Measurements from ENCODE around the gene MEOX2. TPM values are rescaled to one million over a fixed set of nuclear protein-coding genes. Genes with fewer than 3 reads are reported as not detected.

The MEOX2 gene
- total RNA-seq, 2 donors from 2014 or later, result 0.42 to 0.69 TPM

DNA sequence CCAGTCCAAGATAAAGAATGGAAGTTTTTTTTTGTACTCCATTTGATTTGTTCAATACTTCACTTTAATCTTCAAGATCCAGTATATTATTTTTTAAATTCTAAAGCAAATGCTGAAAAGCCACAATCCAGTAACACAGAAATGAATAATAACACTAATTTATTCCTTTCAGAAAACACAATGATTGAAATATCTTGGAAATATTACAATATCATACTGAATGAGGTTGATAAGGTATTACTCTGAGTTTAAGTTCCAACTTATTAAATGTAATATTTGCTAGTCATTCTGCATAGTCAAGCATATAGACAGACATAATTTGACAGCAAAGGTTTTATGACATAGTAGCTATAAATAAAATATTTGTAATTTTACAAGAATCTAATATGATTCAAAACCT, 4.4 kb downstream of the MEOX2 start:
- H3K4me3 ChIP-seq, result no peak overlapping the region
- peaks cover 33% of the 10 kb centered on the region for H3K27me3 ChIP-seq
- DNase-seq, result no peak
- H3K36me3 ChIP-seq, result no peaks in the 10 kb centered on the region
- TF ChIP-seq, protein P1, sequence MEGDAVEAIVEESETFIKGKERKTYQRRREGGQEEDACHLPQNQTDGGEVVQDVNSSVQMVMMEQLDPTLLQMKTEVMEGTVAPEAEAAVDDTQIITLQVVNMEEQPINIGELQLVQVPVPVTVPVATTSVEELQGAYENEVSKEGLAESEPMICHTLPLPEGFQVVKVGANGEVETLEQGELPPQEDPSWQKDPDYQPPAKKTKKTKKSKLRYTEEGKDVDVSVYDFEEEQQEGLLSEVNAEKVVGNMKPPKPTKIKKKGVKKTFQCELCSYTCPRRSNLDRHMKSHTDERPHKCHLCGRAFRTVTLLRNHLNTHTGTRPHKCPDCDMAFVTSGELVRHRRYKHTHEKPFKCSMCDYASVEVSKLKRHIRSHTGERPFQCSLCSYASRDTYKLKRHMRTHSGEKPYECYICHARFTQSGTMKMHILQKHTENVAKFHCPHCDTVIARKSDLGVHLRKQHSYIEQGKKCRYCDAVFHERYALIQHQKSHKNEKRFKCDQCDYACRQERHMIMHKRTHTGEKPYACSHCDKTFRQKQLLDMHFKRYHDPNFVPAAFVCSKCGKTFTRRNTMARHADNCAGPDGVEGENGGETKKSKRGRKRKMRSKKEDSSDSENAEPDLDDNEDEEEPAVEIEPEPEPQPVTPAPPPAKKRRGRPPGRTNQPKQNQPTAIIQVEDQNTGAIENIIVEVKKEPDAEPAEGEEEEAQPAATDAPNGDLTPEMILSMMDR (IDR thresholded peaks at IDR 0.05), result no peak
- H3K27ac ChIP-seq, result no peak overlapping the region
- H3K9me3 ChIP-seq, result no peaks in the 10 kb centered on the region
- H3K4me1 ChIP-seq, result no peaks in the 10 kb centered on the region
- intact Hi-C loops (cut with DNase I), result no loop called here
- H3K9ac ChIP-seq (ENCODE audit: low read depth in 2 of 2, low read length in 2 of 2), result no peak overlapping the region

DNA sequence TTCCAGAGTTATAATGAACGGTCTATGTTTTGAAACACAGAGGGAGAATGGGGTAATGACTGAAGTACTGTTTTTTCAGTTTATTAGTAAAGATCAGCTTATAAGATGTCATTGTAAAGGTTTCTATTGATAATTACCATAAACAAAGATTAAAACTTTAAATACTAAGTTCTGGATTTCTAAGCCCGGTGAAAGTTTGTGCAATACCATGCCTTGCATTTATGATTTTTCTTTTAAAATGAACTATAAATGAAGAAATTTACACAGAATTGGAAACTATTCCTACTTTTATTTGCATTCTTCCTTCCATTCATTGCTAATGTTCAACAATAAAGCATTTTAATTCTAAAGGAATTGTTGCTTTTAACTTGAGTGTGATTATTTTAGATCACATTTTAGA, 4.9 kb downstream of the MEOX2 start:
- Histone ChIP-seq H3K9ac (ENCODE audit: low read depth in 2 of 2, low read length in 2 of 2) (no peak overlapping the region), H3K4me3 (no peak overlapping the region), H3K9me3 (no peaks in the 10 kb centered on the region), H3K27ac (no peak overlapping the region), H3K4me1 (no peaks in the 10 kb centered on the region), H3K27me3 (peaks cover 28% of the 10 kb centered on the region), H3K36me3 (no peaks in the 10 kb centered on the region)
- TF ChIP-seq, protein P1 (IDR thresholded peaks at IDR 0.05), result no peak
- no peak for DNase-seq
- intact Hi-C loops (cut with DNase I), result no loop called here

DNA sequence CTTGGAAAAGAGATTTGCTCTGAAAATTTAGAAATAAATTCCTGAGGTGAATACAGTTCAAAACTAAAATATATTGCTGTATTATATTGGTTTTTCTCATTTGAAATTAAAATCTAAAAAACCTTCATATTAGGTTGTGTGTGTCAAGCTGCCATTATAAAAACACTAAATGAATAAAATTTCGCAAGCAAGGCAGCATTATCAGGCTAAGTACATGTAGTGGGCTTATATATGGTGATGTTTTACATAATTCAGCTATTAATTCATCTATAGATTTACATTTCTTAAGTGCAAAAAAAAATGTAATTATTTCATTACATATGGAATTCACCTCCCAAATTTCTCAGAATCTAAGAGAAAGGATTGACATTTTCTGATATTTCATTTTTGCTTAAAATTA, 5.3 kb downstream of the MEOX2 start:
- H3K27ac ChIP-seq, result no peak overlapping the region
- no peak overlapping the region for H3K4me3 ChIP-seq
- peaks cover 24% of the 10 kb centered on the region for H3K27me3 ChIP-seq
- no peak overlapping the region for H3K9ac ChIP-seq (ENCODE audit: low read depth in 2 of 2, low read length in 2 of 2)
- no peaks in the 10 kb centered on the region for H3K9me3 ChIP-seq
- TF ChIP-seq, protein P1 (IDR thresholded peaks at IDR 0.05), result no peak
- no peak for DNase-seq
- no peaks in the 10 kb centered on the region for H3K36me3 ChIP-seq
- intact Hi-C loops (cut with DNase I), result no loop called here
- H3K4me1 ChIP-seq, result no peaks in the 10 kb centered on the region

DNA sequence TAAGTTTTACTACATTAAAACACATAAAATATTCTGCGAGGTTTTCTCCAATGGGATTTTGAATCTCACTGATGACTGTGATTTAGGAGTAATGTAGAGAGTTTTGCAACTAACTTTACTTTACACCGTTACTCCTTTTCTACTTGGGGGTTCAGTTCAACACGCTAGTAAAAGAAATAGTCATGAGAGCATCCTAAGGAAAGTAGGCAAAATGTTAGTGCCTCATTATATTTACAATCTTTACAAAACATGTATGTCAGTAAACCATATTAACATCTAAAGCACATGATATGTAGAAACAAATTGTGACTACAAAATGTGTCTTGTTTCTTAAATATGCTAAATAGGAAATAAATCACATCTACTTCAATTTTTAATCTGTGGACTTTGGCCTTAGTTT, 6.0 kb downstream of the MEOX2 start:
- intact Hi-C loops (cut with DNase I), result no loop called here
- no peak for DNase-seq
- no peaks in the 10 kb centered on the region for H3K36me3 ChIP-seq
- TF ChIP-seq, protein P1 (IDR thresholded peaks at IDR 0.05), result no peak
- H3K4me3 ChIP-seq, result no peak overlapping the region
- H3K9me3 ChIP-seq, result no peaks in the 10 kb centered on the region
- peaks cover 17% of the 10 kb centered on the region for H3K27me3 ChIP-seq
- H3K4me1 ChIP-seq, result no peaks in the 10 kb centered on the region
- no peak overlapping the region for H3K9ac ChIP-seq (ENCODE audit: low read depth in 2 of 2, low read length in 2 of 2)
- H3K27ac ChIP-seq, result no peak overlapping the region

DNA sequence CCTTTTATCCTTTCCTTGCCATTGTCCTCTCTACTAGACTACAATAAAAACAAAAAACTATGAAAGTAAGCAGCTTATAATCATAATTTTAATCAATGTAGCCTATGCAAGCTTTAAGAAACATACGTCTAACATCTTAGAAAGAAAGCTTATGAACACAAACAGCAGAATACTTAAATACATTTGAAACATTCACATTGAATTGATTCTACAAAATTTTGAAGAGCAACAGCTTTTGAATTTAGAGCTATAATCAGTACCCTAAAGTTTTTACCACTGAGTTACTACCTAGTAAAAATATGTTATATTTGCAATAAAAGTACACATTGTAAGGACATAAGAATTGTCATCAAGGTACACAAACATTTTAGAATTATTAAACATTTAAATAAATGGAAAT, 7.2 kb downstream of the MEOX2 start:
- Histone ChIP-seq H3K4me3 (no peak overlapping the region), H3K27me3 (peaks cover 8% of the 10 kb centered on the region), H3K9ac (ENCODE audit: low read depth in 2 of 2, low read length in 2 of 2) (no peak overlapping the region), H3K36me3 (no peaks in the 10 kb centered on the region), H3K4me1 (no peaks in the 10 kb centered on the region), H3K27ac (no peak overlapping the region), H3K9me3 (no peaks in the 10 kb centered on the region)
- TF ChIP-seq, protein P1 (IDR thresholded peaks at IDR 0.05), result no peak
- no peak for DNase-seq
- intact Hi-C loops (cut with DNase I), result no loop called here

DNA sequence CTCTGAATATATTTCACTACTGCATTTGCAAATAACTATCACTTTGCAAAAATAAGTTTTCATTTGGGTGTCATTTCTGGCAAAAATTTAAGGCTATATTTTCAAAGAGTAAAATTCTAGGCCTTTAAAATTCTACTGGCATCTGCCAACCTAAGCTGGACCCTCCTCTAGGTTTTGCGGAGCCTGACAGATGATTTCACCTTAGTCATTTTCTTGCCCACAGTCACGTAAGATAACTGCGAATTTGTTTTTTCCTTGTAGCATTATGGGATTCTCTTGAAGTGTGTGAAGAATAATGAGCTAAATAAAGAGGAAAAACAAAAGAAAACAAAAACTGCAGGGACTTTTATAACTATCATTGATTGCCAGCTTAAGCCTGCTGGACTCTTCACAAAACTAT, 7.8 kb downstream of the MEOX2 start:
- no peak overlapping the region for H3K4me3 ChIP-seq
- no peak overlapping the region for H3K9ac ChIP-seq (ENCODE audit: low read depth in 2 of 2, low read length in 2 of 2)
- TF ChIP-seq, protein P1 (IDR thresholded peaks at IDR 0.05), result no peak
- H3K27ac ChIP-seq, result no peak overlapping the region
- DNase-seq, result no peak
- intact Hi-C loops (cut with DNase I), result no loop called here
- H3K9me3 ChIP-seq, result no peaks in the 10 kb centered on the region
- H3K36me3 ChIP-seq, result no peaks in the 10 kb centered on the region
- peaks cover 1% of the 10 kb centered on the region for H3K27me3 ChIP-seq
- no peaks in the 10 kb centered on the region for H3K4me1 ChIP-seq
